GM20000 (cell line): ENCODE results near the gene ATP1A3.

ENCODE experiments used
- DNase-seq: peaks from one replicate; pipeline ENCODE4 v3.0.0; 2012; ENCODE audit warnings: low spot score
- TF ChIP-seq, protein P1 (sequence below): IDR thresholded peaks from 2 replicates; pipeline ENCODE4 v1.5.1; 2012; ENCODE audit warnings: mild to moderate bottlenecking, control low read depth; ENCODE audit errors: extremely low read depth, missing control alignments

The ATP1A3 gene

DNA sequence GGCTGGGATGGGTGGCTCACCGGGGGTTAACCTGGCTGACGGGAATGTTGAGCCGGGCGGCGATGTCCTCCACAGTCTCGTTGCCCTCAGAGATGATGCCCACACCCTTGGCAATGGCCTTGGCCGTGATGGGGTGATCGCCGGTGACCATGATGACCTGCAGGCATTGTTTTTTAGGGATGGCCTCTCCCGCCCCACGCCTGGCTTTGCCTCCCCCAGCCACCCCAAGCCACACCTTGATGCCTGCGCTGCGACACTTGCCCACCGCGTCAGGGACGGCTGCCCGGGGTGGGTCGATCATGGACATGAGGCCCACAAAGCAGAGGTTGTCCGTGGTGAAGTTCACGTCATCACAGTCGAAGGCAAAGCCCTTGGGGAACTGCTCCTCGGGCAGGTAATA lies 16.1 kb downstream of the ATP1A3 start:
- DNase-seq, result no peak
- TF ChIP-seq, protein P1, sequence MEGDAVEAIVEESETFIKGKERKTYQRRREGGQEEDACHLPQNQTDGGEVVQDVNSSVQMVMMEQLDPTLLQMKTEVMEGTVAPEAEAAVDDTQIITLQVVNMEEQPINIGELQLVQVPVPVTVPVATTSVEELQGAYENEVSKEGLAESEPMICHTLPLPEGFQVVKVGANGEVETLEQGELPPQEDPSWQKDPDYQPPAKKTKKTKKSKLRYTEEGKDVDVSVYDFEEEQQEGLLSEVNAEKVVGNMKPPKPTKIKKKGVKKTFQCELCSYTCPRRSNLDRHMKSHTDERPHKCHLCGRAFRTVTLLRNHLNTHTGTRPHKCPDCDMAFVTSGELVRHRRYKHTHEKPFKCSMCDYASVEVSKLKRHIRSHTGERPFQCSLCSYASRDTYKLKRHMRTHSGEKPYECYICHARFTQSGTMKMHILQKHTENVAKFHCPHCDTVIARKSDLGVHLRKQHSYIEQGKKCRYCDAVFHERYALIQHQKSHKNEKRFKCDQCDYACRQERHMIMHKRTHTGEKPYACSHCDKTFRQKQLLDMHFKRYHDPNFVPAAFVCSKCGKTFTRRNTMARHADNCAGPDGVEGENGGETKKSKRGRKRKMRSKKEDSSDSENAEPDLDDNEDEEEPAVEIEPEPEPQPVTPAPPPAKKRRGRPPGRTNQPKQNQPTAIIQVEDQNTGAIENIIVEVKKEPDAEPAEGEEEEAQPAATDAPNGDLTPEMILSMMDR, result no peak

DNA sequence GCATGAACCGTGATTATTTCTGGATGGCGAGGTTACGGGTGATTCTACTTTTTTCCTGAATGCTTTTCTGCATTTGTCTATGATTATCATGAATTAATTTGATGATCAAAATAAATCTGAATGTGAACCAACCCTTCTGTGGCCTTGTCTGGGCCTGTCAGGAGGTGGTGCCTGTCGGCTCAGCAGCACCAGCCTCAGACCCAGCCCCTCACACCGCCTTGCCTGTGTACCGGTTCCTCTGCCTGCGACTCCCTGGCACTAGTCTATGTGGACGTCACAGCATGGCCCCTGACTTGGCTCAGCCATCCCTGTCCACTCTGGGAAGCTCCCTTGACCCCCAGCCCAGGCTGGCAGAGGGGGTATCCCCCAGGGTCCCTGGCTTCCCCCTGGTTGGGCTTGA lies 19.4 kb downstream of the ATP1A3 start:
- TF ChIP-seq, protein P1, result no peak
- no peak for DNase-seq

DNA sequence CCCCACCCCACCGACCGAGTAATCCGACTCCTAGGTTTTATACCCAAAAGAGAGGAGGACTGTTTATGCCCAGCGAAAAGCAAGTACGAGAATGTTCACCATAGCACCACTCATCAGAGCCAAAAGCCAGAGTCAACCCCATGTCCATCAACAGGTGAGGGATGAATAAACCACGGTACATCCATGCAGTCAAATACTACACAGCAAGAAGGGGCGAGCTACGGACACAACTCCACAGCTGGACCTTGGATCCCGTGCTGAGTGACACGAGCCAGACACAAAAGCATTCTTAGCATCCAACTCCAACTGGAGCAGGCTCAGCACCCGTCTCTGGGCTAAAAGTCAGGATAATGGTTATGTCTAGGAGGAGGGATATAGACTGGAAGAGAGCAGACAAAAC lies 22.7 kb downstream of the ATP1A3 start:
- TF ChIP-seq, protein P1, result no peak

DNA sequence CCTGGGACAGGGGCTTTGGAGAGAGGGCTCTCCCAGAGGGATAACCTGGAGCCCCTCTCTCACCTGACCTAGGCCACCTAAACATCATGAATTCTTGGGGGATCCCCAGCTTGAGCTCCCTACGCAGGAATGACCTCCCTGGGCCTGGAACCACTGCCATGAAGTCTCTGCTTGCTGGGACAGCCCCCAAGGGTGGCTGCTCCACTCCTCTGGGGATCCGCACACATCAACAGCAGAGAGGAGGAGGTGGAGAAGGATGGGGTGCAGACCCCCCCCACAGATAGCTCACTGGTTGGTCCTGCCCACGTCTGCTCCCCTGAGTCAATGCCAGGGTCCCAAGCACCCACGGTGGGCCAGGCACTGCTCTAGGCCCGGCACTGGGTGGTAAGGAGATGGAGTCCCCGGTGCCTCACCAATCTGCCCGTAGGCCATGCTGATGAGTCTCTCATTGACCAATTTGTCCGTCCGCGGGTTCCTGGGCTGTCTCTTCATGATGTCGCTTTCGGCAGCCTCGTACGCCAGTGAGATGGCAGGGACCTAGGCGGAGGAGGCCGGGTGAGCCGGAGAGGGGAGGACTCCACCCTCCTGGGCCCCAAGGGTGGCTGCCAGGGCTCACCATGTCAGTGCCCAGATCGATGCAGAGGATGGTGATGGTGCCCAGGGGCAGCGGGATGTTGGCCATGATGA lies 24.1 kb downstream of the ATP1A3 start:
- DNase-seq, result no peak
- TF ChIP-seq, protein P1, result no peak

More for the DNA sequence above, 22.7 kb downstream of the ATP1A3 start:
- DNase-seq, result no peak

DNA sequence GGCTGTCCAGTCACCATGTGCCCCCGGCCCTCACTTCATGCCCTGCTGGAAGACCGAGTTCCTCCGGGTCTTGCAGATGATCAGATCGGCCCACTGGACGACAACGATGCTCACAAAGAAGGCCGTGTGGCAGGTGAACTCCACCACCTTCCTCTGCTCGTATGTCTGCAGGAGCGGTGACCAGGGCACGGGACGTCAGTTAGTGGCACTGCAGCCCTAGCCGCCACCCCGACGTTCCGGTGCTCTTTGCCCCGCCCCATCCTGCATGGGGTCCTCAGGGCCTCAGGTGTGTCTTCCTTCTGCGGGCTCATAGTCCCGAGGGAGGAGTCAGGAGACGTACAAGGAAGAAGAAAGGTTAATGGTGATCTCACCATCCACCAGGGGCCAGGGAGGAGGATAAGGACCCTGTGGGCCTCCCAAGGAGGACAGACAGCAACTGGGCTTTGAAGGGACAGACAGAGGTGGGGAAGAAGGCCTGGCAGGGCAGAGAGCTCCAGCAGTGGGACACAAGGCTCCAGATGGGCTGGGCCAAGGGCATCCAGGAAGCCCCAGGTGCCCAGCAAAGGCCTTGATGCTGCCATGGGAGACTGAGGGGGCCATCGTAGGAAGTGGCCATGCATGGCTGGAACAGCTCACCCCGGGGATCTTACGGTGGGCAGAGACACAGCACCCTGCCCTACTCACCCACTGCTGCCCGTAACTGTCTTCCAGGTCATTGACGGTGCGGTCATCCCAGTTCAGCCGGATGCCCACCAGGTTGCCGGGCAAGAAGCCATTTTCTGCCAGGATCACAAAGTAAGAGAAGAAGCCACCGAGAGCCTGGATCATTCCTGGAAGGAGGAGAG lies 25.1 kb downstream of the ATP1A3 start:
- no peak for DNase-seq
- TF ChIP-seq, protein P1, result no peak

DNA sequence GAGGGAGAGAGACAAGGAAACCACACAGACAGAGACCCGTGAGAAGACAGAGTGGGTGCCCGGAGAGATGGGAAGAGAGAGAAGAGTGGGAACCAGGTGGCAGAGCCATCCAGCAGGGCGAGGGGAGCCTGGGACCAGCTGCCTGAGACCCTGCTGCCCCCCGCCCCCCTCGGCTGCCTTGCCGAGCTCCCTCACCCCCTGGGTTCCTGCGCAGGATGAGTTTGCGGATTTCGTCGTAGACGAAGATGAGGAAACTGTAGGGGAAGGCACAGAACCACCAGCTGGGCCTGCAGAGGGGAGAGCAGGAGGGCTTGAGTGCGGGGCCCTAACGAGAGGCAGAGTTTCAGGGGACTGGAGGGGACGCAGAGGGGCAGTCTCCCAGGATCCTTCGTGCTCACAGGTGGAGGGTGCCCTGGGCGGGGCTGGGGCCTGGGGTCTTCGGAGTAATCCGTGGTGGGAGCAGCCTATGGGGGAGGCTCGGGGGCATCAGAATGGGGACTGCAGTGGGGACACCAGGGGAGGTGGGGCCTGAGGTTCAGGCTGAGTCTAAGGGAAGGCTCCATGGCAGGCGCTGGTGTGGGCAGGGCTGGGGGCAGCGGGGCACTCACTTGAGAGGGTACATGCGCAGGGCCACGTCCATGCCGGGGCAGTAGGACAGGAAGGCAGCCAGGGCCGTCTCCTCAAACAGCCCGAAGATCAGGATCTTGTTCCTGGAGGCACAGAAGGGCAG lies 26.8 kb downstream of the ATP1A3 start:
- DNase-seq, result no peak
- TF ChIP-seq, protein P1, result no peak

DNA sequence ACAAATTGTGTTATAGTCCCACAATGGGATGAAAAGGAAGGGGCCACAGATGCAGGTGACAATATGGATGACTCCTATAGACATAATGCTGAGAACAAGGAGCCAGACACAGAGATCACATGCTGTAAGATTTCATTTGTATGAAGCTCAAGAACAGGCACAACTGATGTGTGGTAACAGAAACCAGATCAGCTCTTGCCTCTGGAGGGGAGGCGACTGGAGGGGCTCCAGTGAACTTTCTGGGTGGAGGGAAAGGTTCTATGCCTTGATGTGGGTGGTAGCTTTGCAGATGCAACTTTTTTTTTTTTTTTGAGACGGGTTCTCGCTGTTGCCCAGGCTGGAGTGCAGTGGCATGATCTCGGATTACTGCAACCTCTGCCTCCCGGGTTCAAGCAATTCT lies 28.9 kb downstream of the ATP1A3 start:
- DNase-seq, result no peak
- TF ChIP-seq, protein P1, result no peak
